GM21786 (cell line): ENCODE results near the gene PFN1.

ENCODE experiments used
- ATAC-seq: cut with Tn5 transposase; IDR thresholded peaks from one replicate; pipeline ENCODE4 v1.9.1; 2021; ENCODE audit not compliant: unreplicated experiment

Gene PFN1

GRCh38 chr17:4897198-4897687 is 51.1 kb downstream of the PFN1 start:
- ATAC-seq: no peak

GRCh38 chr17:4896332-4897197 is 51.8 kb downstream of the PFN1 start:
- no peak for ATAC-seq

GRCh38 chr17:4895657-4896331 is 52.5 kb downstream of the PFN1 start:
- ATAC-seq: no peak
